K562 treated with DMSO at 1 percent for 4 hours (cell line): ENCODE data around the gene CSN1S1. TPM values are rescaled to one million over a fixed set of nuclear protein-coding genes. Genes with fewer than 3 reads are reported as not detected.

Experiments used
- total RNA-seq: library from RNA; unstranded; fragments of 300-600 nt; gene quantifications from 2 replicates; pipeline ENCODE4 v1.2.3, GENCODE V29; 2022; ENCODE audit not compliant: insufficient read depth

CSN1S1 gene
- not detected in 2 replicates for total RNA-seq

DNA sequence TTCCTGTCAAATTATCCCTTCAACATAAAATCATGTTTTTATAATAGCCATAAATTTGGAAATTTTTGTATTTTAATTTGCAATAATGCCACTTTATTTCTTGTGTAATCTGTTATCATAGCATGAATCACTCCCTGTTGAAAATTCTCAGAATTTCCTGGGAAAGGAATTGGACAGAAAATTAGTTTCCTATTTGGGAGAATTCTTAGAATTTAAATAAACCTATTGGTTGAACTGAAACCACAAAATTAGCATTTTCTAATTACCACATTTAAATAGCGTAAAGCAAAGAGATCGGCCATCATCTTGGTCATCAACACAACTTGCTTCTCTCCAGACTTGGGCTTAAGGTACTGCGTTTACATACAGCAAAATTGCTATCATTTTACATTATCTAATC is at the start of gene CSN1S1:
TSS of gene CSN1S1 (plus strand) at position 301 of the 400 bp plus-strand sequence. CDS start 1,488 bp downstream, outside the sequence.

DNA sequence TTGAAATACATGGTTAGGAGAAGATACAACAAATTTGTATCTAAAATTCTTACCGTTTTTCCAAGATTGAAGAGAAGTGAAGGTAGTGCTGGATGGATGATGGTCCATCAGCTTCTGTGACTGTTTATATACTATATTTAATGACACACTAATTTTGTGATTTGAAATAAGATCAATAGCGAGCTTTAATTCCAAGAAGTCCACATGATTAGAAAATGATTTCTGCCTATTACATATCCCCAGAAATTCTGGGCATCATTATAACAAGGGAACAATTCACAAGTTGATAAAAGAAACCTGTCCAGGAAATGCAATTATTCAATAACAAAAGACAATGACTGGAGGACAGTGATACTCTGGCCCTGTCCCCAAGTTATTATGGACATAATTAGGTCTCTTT is 34.8 kb downstream of the CSN1S1 start, which contains the start of gene CSN2:
TSS of gene CSN2 (minus strand) at position 101 of the 400 bp plus-strand sequence. CDS start 4,733 bp downstream, outside the sequence.

GRCh38 chr4:69995526-69996016 is 64.7 kb downstream of the CSN1S1 start, which contains the start of gene STATH:
Gene STATH (plus strand): TSS chr4:69995966. CDS start chr4:69998438, 2,472 bp downstream.

Other genes starting within 250 kb of the CSN1S1 start
- gene SULT1B1, start 170.4 kb upstream of the CSN1S1 start, total RNA-seq = not detected in 2 replicates
- gene SULT1E1, start 70.9 kb upstream of the CSN1S1 start, total RNA-seq = not detected in 2 replicates
- not detected in 2 replicates for gene CSN2, start 34.7 kb downstream of the CSN1S1 start, total RNA-seq
- not detected in 2 replicates for gene STATH, start 64.9 kb downstream of the CSN1S1 start, total RNA-seq
- not detected in 2 replicates for gene HTN3, start 97.4 kb downstream of the CSN1S1 start, total RNA-seq
- gene HTN1, start 119.4 kb downstream of the CSN1S1 start, total RNA-seq = not detected in 2 replicates
- not detected in 2 replicates for gene PRR27, start 223.2 kb downstream of the CSN1S1 start, total RNA-seq